Right forelimb (tissue), 1 donor: ENCODE results near the gene SPTB.

Experiments used
- DNase-seq: peaks from one replicate; pipeline ENCODE4 v3.0.0-alpha.2; 2018

Gene SPTB

DNA sequence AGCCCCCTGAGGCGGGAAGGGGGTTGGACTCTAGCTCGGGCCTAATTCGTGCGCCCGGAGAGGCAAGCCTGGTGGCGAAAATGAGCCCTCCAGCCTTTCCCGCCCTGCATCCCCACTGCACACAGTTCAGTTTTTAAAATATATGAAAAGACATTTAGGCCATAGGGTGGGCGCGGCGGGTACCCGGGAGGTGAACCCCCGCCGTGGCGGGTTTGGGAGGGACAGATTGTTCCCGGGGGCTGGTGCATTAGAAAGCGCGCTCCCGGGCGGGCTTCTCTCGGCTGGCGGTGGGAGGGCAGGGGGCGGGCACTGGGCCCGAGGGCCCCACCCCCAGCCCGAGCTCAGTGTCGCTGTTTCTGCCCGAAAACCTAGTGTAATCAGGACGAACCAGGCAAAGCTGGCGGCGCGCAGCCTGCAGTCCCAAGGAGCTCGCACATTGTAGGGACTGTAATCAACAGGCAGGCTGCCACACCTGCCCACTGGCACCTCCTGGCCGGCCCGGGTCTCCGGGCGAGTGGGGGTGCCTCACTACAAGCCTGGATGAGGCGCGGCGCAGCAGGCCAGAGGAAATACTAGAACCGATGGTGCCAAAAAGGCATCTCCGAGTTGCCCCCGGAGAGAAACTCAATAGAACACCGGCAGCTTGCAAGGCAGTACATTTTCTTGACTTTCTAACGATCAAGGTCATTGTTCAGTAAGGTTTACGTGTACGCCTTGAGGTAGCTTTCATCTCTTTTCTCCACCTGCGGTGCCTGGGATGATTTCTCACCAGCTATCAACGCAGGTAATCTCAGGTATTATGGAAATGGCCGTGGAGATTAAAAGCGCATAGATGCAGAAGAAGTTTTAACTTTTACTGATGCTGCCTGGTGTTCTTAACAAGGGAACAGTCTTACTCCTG, 764 bp upstream of the SPTB start:
- peak; percentile 65 for DNase-seq

DNA sequence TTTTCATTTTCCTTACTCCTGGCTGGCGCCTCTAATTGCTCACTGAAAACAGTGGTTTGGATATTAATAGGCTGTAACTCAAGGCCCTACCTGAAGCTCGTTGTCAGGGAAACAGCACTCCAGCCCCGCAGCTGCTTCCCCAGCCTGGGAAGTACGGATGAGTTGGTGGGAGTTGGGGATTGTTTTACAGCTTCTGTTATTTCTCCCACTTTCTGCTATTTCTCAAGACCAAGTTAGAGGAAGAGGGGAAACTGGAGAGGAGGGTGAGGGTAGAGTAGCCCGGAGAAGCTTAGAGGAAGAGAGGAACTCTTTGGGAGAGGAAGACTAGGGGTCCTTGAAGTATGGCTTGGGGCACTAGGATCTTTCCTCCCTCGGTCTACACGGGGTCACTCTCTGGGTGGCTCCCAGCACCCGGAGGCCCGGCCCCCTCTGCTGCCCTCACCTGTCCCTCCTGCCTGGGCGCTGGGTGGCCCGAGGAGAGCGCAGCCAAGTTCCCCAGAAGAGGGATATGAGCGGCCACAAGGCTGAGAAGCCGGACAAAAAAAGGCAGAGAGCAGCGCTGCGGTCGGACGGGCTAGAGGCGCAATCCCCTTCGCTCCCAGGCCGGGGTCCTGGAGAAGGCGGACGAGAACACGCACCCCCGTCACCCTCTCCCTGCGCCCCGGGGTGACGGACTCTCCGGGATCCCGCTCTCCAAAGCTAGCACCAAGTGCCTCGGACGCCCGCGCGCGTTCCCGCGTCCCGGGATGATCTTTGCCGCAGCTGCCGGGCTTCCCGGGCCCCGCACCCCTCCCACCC, 671 bp downstream of the SPTB start:
- no peak for DNase-seq

DNA sequence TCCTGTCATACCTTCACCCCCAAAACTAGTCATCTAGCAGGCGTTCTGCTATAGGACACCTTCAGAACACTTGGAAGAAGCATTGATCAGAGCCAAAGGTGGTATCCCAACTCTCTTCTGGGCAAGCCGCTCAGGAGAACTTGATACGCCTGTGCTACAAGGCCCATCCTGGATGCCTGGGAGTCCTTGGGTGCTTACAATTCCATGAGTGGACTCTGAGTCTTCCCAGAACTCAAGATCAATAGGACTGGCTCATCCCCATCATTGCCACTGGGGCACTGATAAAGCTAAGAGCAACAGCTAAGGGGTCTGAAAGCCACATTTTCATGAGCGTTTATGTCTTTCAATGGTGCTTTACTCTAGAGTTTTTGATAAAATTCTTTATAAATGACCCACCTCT, 1.9 kb downstream of the SPTB start:
- no peak for DNase-seq

DNA sequence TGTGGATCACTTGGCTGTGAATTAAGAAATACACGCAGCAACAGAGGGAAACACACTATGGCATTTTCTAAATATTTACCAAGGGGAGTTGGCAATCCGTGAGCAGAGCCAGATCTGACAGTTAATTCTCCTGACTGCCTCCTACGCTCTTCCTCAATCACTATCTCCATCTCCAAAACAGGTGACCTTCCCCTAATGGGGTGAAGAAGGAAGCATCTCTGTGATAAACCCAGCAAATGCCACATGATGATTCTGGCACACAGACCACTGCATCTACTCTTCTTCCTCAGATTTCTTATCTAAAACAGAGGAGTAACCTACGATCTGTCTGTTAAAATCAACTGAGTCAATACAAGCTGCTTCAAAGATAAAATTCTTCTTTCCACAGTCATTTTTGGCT, 4.4 kb downstream of the SPTB start:
- DNase-seq = no peak

DNA sequence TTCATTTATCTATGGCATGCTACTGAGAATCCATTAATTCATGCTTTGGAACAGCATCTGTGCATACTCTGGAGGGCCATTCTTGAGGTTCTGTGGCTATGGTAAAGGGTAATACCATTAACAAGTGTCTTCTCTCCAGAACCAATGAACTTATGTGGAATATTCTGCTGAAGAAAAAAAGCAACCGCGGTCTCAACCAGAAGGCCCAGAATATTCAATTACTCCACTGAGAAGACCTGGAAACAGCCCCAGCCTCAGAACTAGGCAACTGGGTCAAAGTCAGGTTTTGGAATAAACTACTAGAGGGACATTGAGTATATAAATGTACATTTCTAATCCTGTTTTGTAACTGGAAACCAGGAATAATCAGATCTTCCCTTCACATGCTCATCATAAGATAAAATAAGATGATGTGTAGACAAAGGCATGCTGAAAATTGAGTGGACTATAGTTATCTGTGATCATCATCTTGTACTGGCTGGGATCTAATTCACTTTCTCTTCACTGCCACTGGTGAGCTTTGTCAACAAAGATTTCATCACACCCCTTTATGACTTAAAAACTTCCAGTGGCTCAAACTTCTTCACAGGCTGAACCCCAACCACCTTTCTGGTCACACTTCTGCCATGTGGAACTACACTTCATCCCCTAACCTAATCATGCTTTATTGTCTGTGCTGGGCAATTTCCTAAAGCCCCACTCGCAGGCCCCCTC, 6.0 kb downstream of the SPTB start:
- DNase-seq = no peak

DNA sequence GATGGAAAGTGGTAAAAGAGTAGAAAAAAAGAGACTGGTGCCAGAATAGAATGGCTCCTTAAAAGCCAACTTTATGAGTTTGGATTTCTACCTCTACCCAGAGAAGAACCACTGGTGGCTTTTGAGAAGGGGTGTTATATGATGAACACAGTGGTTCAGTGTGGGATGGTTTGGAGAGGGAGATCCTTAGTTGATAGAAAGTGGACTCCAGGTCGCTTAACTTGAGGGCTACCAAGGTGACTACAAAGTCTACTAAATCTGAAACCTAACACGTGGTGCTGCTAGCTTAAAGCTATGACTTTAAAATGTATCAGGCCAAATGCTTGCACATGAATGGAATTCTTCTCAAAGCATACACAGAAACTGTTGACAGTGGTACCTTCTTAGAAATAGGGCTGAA, 8.4 kb downstream of the SPTB start:
- no peak for DNase-seq

DNA sequence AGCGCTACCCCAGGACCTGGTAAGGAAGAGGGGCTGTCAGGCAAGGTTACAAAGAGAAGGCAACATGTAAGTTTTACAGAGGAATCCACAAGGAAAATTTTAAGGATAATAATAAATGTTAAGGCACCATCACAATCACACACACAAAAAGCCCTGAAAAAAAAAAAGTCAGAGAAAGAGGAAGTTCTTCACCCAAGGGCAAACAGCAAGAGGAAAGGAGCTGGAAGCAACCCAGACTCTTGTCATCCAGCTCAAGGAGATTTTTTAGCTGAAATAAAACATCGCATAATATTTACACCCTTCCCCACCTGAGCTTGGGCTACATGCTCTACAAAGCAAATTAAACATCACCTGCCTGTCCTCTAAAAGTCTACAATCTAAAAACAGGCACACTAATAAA, 9.5 kb downstream of the SPTB start:
- DNase-seq = no peak

DNA sequence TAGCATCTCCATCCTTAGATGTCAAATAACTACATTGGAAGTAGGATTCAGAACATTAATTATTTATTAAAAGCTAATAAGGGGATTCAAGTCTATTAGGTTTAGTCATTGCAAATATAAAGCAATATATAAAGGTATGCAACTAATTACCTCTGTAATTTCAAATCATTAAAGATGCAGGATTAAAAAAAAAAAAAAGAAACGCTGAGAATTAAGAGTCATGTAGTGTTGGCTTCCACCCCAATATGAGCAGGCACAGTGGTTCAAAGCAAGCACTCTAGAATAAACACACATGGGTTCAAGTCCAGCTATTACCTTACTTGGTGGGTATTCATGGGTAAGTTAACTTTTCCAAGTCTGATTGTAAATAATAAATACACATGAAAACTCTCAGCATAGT, 10.9 kb downstream of the SPTB start:
- DNase-seq = no peak

DNA sequence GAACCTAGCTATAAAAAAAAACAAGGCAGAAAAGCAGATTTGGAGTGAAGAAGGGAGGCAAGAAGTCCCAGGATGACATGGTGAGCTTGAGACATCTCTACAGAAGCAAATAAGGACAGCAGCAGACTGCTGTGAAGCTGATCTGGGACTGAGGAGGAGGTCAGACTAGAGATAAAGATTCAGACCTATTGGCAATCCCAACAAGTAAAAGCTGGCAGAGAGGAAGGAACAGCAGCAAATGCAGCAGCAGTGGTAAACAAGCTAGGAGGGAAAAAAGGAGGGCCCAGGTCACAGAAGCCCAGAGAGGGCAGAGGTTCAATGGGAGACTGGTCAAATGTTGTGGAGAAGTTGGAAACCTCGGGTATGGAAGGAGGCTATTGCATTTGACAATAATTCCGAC, 11.3 kb downstream of the SPTB start:
- no peak for DNase-seq

DNA sequence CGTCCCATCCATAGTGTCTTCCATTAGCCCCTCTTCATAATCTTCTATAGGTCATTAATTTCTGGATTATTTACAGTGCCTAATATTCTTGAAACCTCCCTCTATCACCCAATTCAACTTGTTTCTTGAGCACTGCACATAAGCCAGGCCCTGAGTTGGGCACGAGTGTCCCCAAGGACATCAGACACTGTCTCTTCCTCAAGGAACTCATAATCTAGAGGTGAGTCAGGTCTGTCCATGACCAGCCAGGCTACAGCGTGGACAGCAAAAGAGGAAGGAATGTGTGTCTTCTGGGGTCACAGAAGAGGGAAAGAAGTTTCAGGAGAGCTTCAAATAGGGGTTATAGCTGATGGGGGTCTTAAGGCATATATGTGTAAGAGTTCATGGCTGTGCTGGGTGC, 12.5 kb downstream of the SPTB start:
- DNase-seq = no peak

DNA sequence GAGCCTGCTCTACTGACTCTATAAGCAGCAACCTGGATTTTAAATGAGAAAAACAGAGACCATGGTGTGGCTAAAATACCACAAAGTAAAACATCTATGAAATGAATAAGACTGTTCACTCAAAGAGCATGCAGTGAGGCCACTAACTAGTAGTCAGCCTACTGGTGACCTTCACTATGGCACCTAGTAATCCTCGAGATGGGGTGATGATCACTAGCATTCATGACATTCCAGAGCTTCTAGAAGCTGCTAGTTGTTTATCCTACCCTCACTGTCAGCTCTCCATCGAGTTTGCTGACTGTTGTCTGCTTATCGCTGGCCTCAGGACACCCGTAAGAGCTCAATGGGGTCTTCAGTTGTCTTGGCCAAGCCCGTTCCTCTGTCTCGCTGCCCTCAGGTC, 13.7 kb downstream of the SPTB start:
- DNase-seq = no peak

DNA sequence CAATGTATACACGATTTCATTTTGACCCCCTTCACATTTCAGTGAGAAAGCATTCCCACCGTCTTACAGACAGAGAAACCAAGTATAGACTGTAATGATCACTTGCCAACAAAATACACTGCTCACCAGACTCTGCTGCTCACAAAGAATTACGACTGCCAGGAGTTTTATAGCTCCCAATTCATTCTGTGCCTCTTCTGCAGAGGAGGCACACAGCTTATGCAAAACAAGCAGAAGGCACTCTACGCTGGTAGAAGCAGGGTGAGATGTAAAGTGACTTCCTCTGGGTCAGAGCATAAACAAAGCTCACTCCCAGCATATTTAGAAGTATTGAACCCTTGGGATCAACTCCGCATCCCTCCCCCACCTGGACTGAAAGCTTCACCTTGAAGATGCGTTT, 14.6 kb downstream of the SPTB start:
- DNase-seq = no peak

DNA sequence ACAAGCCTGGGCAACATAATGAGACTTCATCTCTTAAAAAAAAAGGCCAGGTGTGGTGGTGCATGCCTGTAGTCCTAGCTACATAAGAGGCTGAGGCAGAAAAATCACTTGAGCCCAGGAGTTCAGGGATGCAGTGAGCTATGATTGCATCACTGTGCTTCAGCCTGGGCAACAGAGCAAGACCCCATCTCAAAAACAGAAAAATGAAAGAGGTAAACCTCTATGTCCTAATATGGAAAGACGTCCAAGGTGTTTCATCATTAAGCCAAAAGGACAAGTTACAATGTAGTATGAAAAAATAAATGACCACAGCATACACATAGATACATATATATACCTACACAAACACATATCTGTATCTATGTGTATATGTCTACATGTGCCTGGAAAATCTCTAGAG, 15.4 kb downstream of the SPTB start:
- DNase-seq = no peak

DNA sequence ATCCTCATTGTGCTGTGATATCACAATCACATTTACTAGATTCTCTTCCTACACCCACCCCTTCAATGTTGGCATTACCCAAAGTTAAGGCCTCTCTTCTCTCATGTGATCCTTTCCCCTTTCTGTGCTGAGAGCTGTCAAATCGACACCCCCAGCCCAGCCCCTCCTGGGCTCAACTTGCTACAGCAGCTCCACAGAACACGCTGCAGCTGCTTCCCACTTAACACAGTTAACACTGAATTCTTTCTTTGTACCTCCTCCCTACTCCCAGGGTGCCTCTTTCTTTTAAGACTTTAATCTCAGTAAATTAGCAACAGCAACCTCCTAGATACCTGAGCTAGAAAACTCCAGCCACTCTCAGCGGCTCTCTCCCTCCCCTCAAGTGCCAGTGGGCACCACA, 17.8 kb downstream of the SPTB start:
- no peak for DNase-seq

DNA sequence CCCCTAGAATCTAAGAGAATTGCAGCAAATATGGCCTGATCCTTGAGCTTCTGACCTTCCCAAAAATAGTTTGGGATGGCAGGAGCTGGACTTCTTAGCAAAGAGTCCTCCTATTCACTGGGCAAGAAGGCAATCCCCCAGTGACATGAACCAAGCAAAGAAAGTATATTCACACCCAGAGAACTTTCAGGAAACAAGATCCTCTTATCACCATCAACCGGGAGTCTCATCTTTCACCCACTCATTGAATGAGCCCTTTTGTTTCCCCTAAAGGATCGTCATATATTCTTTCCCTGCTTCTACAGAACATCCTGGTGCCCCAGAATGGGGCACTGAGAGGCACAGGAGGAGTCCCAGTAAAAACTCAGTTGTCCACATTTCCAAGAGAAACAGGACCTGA, 19.7 kb downstream of the SPTB start:
- no peak for DNase-seq

DNA sequence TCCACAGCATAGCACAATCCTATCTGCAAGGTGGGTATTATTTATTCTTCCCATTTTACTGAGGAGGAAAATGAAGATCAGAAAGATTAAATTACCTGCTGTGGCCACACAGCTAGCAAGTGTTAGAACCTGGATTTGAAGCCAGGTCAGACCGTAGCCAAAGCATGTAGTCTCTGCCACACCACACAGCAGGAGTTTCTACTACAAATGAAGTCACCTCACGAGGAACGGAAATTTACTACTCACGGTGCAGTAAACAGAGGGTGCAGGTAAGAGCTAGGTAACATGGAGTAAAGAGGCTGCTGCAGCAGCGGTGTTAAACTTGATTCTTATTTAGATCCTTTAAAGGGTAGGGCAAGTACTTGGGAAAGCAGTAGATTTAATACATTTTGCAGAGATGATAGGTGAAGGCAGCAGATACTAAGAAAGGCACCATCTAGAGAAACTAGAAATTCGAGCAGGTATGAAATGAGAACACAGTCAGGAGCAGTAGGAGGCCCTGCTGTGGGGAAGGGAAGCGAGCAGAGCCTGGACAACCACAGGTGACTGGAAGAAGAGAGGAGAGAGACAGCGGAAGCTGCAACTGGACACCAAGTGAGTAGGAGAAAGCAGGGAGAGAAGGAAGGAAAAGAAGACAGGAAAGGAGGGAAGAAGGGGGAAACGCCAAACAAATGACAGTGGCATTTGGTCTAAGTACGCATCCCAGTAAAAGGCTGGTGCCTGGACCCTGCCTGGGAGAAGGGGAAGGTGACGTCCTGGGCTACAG, 21.5 kb downstream of the SPTB start:
- no peak for DNase-seq

DNA sequence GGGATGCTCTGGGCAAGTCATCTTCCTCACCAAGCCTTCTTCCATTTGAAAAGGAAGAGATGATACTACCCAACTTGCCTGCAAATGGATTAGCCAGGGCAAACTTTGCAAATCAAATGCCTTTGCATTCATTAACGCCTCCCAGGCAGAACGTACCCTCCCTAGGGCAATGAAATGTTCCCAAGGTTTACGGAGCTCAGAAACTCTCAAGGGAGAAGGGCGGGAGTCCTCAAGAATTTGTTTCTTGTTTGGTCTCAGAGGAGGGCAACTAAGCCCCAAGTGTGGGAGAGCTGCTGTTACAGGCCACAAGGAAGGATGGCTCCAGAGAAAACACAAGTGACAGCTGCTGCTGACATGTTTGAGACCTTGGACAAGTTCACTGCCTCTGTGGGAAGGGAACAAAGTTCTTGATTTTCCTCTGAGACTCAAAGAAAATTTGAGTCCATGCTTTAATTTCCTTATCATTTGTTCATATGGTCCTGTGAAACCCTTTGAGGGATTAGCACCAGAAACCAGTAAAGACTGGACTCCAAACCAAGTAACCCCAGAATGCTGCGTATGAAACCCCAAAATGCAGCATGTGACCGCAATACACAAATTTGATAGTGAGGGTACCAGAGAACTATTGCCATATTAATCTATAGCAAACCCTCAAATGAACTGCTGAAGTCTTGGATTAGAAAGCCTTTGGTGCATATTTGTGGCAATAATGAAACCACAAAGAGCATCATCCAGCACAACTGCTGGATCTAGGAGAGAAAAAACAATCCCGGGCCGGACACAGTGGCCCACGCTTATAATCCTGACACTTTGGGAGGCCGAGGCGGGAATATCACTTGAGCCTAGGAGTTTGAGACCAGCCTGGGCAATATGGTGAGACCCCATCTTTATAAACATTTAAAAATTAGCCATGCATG, 22.9 kb downstream of the SPTB start:
- DNase-seq = no peak

DNA sequence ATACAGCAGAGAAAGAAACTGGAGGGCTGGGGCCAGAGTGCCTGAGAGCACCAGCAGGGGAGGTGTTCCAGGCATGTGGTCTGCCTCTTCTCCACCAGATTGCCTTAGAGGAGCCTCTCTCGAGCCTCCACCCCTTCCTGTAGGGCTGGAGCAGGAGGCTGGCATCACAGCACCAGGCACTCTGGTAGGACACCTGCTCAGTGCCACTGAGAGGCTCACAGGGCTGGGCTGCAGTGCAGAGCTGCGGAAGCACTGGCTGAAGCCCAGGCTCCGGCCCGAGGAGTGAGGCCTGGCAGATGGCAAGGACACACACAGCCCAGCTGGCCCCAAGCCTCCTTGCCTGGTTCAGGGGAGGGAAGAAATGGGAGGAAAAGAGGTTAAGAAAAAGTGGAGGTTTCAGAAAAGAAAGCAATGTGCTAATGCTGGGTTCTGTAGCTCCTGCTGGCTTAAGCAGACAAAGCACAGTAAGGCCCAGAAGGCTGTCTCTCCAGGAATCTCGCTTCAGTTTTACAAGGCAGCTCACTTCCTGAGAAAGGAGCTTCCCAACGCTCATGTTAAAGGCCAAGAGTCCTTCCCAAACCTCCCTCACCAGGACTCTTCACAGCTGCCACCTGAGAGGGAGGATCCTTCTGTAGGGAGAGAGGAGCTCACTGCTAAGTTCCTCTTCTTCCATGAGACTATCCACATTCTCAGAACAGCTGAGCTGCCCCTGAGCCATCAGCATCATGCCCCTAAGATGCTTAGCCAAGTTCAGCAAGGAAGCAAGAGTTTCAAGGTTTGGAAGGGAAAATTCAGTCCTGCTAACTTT, 23.8 kb downstream of the SPTB start:
- DNase-seq = no peak

DNA sequence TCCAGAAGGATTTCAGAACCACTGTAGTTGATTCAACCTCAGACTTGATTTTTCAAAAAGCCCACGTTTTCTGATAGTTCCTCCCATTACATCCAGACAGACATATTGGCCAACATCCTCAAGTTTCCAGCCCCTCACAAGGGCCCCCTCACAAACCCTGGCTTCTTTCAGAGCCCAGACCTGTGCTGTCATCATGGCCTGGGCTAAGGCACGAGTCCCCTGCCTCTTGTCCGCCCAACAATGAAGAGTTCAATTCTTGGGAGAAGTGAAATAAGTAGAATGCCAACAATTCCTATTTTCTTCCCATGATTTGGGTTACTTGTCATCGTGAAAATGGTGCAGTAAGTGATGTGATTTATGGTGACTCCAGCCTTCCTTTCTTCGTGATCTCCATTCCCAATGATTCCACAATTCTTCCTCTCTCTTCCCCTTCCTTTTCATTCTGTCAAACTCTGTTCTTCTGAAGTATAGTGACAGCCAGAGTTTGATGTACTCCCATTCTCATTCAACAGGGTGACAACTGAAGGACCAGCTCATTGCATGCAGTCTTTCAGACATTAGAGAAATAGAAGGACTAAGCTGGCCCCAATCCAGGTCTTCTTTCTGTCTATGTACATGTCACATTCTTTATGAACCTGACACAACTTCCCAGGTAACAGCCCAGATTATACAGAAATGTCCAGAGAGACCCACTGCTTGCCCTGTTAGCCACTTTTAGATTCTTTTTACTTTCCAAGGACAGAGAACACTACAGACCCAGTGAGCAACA, 29.2 kb downstream of the SPTB start:
- no peak for DNase-seq

DNA sequence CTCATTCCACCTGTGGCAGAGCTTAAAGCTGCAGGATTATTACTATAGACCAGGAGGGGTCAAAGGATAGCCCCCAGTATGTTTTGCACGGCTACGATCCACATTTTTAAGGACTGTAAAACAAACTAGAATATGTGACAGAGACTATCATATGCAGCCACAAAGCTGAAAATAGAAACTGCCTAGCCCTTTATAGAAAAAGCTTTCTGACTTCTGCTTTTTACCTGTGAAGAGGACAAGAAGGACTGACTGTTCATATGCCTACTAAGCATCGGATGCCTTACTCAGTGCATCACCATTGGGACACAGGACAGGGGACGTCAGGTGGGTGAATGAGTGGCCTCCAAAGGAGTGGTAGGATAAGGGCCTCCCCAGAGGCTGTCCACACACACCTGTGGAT, 29.8 kb downstream of the SPTB start:
- DNase-seq = no peak
